Activated CD4-positive, alpha-beta memory T cell treated with anti-CD3 and anti-CD28 coated beads, Interleukin-2, amount 10 ng/mL, durations not matched to agents 7 days and 5 days (primary cell): Measurements from ENCODE around the gene CTAGE6. TPM values are rescaled to one million over a fixed set of nuclear protein-coding genes. Genes with fewer than 3 reads are reported as not detected.

Experiments used
- total RNA-seq, 2 experiments: library from RNA; stranded (reverse); gene quantifications; one replicate each; pipeline ENCODE4 v1.2.3, GENCODE V29; 2021

CTAGE6 gene
- total RNA-seq, 2 experiments from 2014 or later = 3.0 TPM

Other genes with a start within 250 kb of the CTAGE6 start
- gene CTAGE15, start 185.9 kb downstream of the CTAGE6 start, total RNA-seq = not detected
- gene TCAF2, start 136.7 kb downstream of the CTAGE6 start, total RNA-seq = 10 to 100 TPM; 49.4 to 50.8 TPM
- gene TCAF1, start 144.5 kb upstream of the CTAGE6 start, total RNA-seq = 10 to 100 TPM; 24.7 to 25.2 TPM
- gene OR2F2, start 177.5 kb upstream of the CTAGE6 start, total RNA-seq = not detected
- gene OR2F1, start 197.1 kb upstream of the CTAGE6 start, total RNA-seq = not detected
- not detected for gene OR6B1, start 242.6 kb upstream of the CTAGE6 start, total RNA-seq